MM.1S (cell line): ENCODE results near the gene DENND5A.
"Not testable (repeated sequence)": the region's sequence is repeated elsewhere in the genome, so short reads cannot be mapped to it uniquely, and the experiment has no call there.

ENCODE experiments used
- DNase-seq: peaks from one replicate; pipeline ENCODE4 v3.0.0-alpha.2; 2015
- H2AFZ ChIP-seq: fragments of 300-600 bp; sonication (generic); 2 replicates; pipeline ENCODE4 v1.6.0; 2016; ENCODE audit warnings: antibody characterized with exemption, low read length
- H3F3A ChIP-seq: fragments of 300-600 bp; sonication (generic); 2 replicates; pipeline ENCODE4 v1.6.1; 2016; ENCODE audit warnings: mild to moderate bottlenecking, antibody characterized with exemption, low read length, moderate library complexity, mixed read lengths; ENCODE audit not compliant: insufficient read depth
- H3K27ac ChIP-seq: fragments of 300-600 bp; sonication (generic); 2 replicates; pipeline ENCODE4 v1.5.1; 2016; ENCODE audit warnings: mild to moderate bottlenecking, low read length
- H3K27me3 ChIP-seq: fragments of 300-600 bp; sonication (generic); replicated peaks from 2 replicates; pipeline ENCODE4 v1.6.0; 2016; ENCODE audit warnings: low read length; ENCODE audit not compliant: insufficient read depth
- H3K36me3 ChIP-seq: fragments of 300-600 bp; sonication (generic); replicated peaks from 2 replicates; pipeline ENCODE4 v1.6.1; 2016; ENCODE audit warnings: mild to moderate bottlenecking, low read length, mixed read lengths; ENCODE audit not compliant: insufficient read depth
- H3K4me1 ChIP-seq: fragments of 300-600 bp; sonication (generic); 2 replicates; pipeline ENCODE4 v1.6.1; 2016; ENCODE audit warnings: low read length, mixed read lengths
- H3K4me2 ChIP-seq: fragments of 300-600 bp; sonication (generic); 2 replicates; pipeline ENCODE4 v1.6.0; 2016; ENCODE audit warnings: low read depth, low read length
- H3K4me3 ChIP-seq: fragments of 300-600 bp; sonication (generic); 2 replicates; pipeline ENCODE4 v1.5.1; 2016; ENCODE audit warnings: low read length, mixed read lengths
- H3K79me2 ChIP-seq: fragments of 300-600 bp; sonication (generic); 2 replicates; pipeline ENCODE4 v1.6.1; 2016; ENCODE audit warnings: mixed run types, low read length, mixed read lengths
- H3K9ac ChIP-seq: fragments of 300-600 bp; sonication (generic); 2 replicates; pipeline ENCODE4 v1.6.1; 2016; ENCODE audit warnings: low read length, mixed read lengths
- H3K9me2 ChIP-seq: fragments of 300-600 bp; sonication (generic); replicated peaks from 2 replicates; pipeline ENCODE4 v1.6.1; 2016; ENCODE audit warnings: mild to moderate bottlenecking, low read length, mixed read lengths; ENCODE audit not compliant: insufficient read depth
- H3K9me3 ChIP-seq: fragments of 300-600 bp; sonication (generic); replicated peaks from 2 replicates; pipeline ENCODE4 v1.6.1; 2016; ENCODE audit warnings: mild to moderate bottlenecking, low read length, mixed read lengths; ENCODE audit not compliant: insufficient read depth
- H4K20me1 ChIP-seq: fragments of 300-600 bp; sonication (generic); 2 replicates; pipeline ENCODE4 v1.6.1; 2016; ENCODE audit warnings: mild to moderate bottlenecking, low read length, moderate library complexity, mixed read lengths; ENCODE audit not compliant: insufficient read depth
- EZH2 ChIP-seq: fragments of 300-600 bp; sonication (generic); optimal IDR thresholded peaks from 2 replicates; pipeline ENCODE3; 2017; ENCODE audit warnings: low read depth, mild to moderate bottlenecking, antibody characterized with exemption, low read length, mixed read lengths
- EZH2phosphoT487 ChIP-seq: fragments of 300-600 bp; sonication (generic); IDR thresholded peaks from 2 replicates; pipeline ENCODE4 v1.6.1; 2018; ENCODE audit warnings: antibody characterized with exemption, low read length
- TF ChIP-seq, protein P1 (sequence below): fragments of 300-600 bp; sonication (generic); IDR thresholded peaks from 2 replicates; pipeline ENCODE4 v1.5.1; 2016; ENCODE audit warnings: antibody characterized with exemption, low read length, mixed read lengths

DENND5A gene

DNA sequence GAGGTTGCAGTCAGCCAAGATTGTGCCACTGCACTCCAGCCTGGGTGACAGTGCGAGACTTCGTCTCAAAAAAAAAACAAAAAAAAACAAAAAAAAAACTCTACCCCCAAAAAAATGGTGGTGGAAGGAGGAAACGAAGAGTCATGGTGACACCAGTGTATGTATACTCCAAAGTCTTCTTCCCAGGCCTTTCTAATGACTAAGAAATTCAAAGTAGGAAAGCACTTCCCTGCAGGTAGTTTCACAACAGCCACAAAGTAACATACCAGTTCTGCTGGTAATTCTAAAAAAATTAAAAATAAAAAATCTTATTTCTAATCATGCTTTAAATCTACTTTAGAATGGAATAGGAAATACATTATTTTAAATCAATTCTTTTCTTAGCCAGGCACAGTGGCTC is 72.6 kb downstream of the DENND5A start:
- no peak overlapping the region for H3K4me3 ChIP-seq
- no peak overlapping the region for H3K9ac ChIP-seq
- no peaks in the 10 kb centered on the region for H4K20me1 ChIP-seq
- TF ChIP-seq, protein P1, sequence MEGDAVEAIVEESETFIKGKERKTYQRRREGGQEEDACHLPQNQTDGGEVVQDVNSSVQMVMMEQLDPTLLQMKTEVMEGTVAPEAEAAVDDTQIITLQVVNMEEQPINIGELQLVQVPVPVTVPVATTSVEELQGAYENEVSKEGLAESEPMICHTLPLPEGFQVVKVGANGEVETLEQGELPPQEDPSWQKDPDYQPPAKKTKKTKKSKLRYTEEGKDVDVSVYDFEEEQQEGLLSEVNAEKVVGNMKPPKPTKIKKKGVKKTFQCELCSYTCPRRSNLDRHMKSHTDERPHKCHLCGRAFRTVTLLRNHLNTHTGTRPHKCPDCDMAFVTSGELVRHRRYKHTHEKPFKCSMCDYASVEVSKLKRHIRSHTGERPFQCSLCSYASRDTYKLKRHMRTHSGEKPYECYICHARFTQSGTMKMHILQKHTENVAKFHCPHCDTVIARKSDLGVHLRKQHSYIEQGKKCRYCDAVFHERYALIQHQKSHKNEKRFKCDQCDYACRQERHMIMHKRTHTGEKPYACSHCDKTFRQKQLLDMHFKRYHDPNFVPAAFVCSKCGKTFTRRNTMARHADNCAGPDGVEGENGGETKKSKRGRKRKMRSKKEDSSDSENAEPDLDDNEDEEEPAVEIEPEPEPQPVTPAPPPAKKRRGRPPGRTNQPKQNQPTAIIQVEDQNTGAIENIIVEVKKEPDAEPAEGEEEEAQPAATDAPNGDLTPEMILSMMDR: no peak
- TF ChIP-seq EZH2 (no peak), EZH2phosphoT487 (no peak)
- no peaks in the 10 kb centered on the region for H3K79me2 ChIP-seq
- H3K9me2 ChIP-seq: no peaks in the 10 kb centered on the region
- no peaks in the 10 kb centered on the region for H3K27me3 ChIP-seq
- no peak overlapping the region for H2AFZ ChIP-seq
- H3K4me2 ChIP-seq: no peak overlapping the region
- H3F3A ChIP-seq: no peaks in the 10 kb centered on the region
- no peak for DNase-seq
- H3K9me3 ChIP-seq: no peaks in the 10 kb centered on the region
- no peaks in the 10 kb centered on the region for H3K36me3 ChIP-seq
- no peak overlapping the region for H3K27ac ChIP-seq
- H3K4me1 ChIP-seq: no peaks in the 10 kb centered on the region

DNA sequence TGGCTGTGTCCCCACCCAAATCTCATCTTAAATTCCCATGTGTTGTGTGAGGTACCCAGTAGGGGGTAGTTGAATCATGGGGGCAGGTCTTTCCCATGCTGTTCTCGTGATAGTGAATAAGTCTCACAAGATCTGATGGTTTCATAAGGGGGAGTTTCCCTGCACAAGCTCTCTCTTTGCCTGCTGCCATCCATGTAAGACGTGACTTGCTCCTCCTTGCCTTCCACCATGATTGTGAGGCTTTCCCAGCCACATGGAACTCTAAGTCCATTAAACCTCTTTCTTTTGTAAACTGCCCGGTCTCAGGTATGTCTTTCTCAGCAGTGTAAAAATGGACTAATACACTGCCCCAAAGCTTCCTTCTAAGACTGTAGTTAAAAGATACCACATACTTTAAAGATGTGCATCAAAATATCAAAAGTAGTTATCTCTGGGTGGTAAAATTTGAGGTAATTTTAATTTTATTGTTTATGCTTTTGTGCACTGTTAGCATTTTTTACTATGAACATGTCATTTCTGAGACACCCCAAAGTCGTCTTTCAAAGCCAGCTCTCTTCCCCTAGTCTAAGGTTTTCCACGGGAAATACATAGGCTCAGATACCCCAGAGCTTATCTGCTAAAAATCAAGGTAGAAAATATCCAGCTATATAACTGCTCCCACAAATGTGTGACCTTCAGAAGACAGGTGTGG is 74.7 kb downstream of the DENND5A start:
- H3K79me2 ChIP-seq, H3K36me3 ChIP-seq: not testable (repeated sequence)

DNA sequence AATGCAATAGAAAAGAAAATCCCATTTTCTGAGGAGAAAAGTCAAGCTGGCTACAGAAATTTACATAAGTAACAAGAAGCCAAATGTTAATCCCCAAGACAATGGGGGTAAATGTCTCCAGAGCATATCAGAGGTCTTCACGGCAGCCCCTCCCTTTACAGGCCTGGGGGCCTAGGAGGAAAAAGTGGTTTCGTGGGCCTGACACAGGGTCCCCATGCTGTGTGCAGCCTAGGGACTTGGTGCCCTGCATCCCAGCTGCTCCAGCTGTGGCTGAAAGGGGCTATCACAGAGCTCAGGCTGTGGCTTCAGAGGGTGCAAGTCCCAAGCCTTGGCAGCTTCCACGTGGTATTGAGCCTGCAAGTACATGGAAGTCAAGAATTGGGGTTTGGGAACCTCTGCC is 76.3 kb downstream of the DENND5A start:
- H3K9ac ChIP-seq, DNase-seq, H3K9me3 ChIP-seq, H3K4me1 ChIP-seq, H3K4me3 ChIP-seq, H3K4me2 ChIP-seq, H3K9me2 ChIP-seq, H3K79me2 ChIP-seq, H3F3A ChIP-seq, H4K20me1 ChIP-seq, H3K36me3 ChIP-seq, H2AFZ ChIP-seq, H3K27ac ChIP-seq, H3K27me3 ChIP-seq: not testable (repeated sequence)

More for the DNA sequence above, 74.7 kb downstream of the DENND5A start:
- H3K9me3 ChIP-seq, H4K20me1 ChIP-seq, H3K9me2 ChIP-seq, H2AFZ ChIP-seq, H3K4me1 ChIP-seq, DNase-seq, H3K27ac ChIP-seq, H3K27me3 ChIP-seq, H3F3A ChIP-seq, H3K4me2 ChIP-seq, H3K4me3 ChIP-seq, H3K9ac ChIP-seq: not testable (repeated sequence)

DNA sequence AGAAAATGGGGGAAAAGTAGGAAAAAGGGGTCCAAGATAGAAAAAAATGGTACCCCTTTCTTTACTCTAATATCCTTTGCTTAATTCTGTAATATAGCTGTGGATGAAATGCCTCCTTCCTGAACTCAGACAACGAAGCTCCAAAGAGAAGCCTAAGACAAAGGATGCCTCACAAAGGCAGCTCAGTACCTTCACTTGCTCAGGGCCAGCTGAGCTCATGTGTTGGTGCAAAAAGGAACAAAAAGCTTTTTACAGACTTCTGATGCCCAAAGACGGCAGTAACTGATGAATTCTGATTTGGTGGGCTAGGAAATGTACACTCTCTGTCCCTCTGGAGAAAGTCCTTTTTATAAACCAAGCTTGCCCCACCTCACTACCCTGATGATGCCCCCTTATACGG is 77.5 kb downstream of the DENND5A start:
- Histone ChIP-seq H3K4me1 (no peaks in the 10 kb centered on the region), H3K4me3 (no peak overlapping the region), H3F3A (no peaks in the 10 kb centered on the region), H3K27me3 (no peaks in the 10 kb centered on the region), H3K9me2 (no peaks in the 10 kb centered on the region), H3K9ac (no peak overlapping the region), H2AFZ (no peak overlapping the region), H4K20me1 (no peaks in the 10 kb centered on the region), H3K27ac (no peak overlapping the region), H3K9me3 (no peaks in the 10 kb centered on the region), H3K79me2 (no peaks in the 10 kb centered on the region), H3K4me2 (no peak overlapping the region), H3K36me3 (no peaks in the 10 kb centered on the region)
- no peak for DNase-seq
- no peak for TF ChIP-seq EZH2
- TF ChIP-seq, protein P1: no peak
- no peak for TF ChIP-seq EZH2phosphoT487
